HT-29 (cell line): Measurements from ENCODE around the gene PMCH. TPM values are rescaled to one million over a fixed set of nuclear protein-coding genes. Genes with fewer than 3 reads are reported as not detected.
"Not testable (repeated sequence)": the region's sequence is repeated elsewhere in the genome, so short reads cannot be mapped to it uniquely, and the experiment has no call there.

Experiments used
- DNase-seq: peaks from one replicate; pipeline ENCODE4 v3.0.0-alpha.2; 2015; ENCODE audit warnings: low spot score
- total RNA-seq: library from RNA; depleted of rRNA; stranded (reverse); fragments of >200 nt; shearing (Covaris generic); gene quantifications from 2 replicates; pipeline ENCODE4 v1.2.3, GENCODE V29; 2014; rRNA removed

The PMCH gene, protein sequence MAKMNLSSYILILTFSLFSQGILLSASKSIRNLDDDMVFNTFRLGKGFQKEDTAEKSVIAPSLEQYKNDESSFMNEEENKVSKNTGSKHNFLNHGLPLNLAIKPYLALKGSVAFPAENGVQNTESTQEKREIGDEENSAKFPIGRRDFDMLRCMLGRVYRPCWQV
- not detected in 2 replicates for total RNA-seq

DNA sequence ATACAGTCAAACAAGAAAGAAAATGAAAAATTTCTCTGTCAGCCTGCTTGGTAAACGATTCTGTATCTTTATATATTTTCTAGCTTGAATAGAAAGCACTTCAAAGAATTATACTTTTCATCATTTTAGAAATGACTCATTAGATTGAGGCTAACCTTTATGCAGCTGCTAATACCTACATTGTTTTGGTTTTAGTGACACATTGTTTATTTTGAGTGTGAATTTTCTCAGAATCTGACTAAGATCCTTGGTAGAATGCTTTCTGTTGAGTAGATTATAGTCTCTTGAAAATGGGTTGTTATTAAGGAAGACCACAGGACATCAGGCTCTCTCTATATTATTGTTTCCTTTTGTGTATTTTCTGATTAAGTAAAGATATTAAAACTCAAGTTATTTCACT is at the start of gene PMCH:
TSS of gene PMCH (minus strand) at position 45 of the 400 bp plus-strand sequence. CDS start 63 bp downstream, outside the sequence.
- no peak for DNase-seq

DNA sequence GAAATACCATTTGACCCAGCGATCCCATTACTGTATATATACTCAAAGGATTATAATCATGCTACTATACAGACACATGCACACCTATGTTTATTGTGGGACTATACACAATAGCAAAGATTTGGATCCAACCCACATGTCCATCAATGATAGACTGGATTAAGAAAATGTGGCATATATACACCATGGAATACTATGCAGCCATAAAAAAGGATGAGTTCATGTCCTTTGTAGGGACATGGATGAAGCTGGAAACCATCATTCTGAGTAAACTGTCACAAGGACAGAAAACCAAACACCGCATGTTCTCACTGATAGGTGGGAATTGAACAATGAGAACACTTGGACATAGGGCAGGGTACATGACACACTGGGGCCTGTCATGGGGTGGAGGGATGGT is 43.2 kb upstream of the PMCH start:
- DNase-seq = not testable (repeated sequence)

DNA sequence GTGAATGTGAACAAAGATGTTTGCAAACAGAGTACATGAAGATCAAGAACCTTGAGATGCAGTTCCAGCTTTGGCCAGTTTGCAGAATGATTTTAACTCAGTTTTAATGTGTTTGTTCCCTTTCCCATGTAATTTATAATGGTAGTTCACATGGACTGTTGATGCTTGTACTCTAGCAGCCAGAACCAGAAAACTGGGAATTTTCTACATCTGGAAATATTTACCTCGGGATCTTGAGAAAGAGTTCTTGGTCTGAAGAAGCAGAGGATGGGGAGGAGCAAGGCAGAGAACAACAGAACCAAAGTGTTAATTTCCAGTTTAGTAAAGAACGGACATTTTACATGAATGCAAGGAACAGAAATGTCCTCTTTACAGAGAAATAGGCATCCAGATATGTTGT is 37.0 kb upstream of the PMCH start:
- no peak for DNase-seq

DNA sequence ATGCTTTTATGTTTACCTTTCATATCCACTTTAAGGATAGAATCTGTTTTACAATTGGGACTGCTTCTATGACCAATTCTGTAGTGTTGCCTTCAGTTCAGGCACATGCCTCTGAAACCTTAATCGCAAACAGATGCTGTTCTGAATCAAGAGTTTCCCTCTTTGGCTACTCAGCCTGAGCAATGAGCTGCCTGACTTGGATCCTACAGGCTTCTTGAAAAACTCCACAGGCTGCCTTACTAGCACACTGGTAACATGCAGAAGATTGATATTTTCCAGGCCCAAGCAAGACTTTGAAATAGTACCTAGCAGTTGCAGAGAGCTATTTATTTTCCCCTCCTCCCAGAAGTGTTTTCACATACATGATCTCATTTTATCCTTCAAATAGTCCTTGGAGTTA is 34.8 kb upstream of the PMCH start:
- DNase-seq = no peak

DNA sequence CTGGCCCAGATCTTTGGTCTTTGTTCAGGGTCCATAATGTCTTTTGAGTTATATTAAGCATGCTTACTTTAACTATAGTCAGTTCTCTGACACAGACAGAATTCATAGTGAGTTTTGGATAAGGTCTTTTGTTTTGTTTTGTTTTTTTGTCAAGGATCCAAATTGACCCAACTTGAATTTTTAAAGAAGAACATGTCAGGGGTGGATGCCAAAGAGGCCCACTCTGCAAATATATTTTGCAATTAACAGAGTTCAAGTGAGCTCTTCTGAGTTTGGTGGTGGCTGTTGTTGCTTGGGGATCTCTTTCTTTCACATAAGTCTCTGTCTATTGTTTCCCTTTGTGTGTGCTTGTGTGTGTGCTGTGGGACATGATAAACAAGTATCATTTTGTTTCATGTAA is 34.4 kb upstream of the PMCH start:
- DNase-seq = no peak

DNA sequence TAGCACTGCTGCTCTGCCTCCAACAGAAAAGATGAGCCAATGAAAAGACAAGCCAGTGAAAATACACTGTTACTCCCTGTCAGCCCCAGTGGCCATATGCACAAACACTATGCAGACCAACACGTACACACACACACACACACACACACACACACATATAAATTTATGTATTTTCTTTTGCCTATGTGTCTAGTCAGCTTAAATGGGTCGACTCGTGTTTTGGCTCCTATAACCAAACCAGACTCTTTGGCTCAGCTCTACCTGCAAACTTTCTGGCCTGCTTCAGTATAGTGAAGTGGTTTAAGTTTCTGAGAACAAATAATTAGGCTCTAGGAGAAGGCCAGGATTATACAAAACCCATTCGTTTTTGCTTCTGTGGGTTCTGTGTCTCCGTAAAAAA is 30.3 kb upstream of the PMCH start:
- no peak for DNase-seq

DNA sequence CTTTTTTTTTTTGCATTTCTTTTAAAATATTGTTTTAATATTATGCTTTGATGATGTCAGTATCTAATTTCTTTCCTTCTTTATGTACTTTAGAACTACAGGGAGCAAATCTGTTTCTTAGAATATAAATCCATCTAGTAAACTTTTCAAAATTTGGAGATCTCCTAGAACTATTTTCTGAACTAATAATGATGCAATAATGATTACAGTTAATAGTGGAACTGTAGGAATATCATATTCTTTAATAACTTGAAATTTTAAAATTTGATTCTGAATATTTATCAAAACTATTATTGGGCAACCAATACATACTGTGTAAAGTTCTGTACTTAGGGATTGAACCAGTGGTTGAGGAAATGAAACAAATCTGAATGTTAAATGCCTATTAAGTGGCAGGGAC is 23.1 kb upstream of the PMCH start:
- no peak for DNase-seq

DNA sequence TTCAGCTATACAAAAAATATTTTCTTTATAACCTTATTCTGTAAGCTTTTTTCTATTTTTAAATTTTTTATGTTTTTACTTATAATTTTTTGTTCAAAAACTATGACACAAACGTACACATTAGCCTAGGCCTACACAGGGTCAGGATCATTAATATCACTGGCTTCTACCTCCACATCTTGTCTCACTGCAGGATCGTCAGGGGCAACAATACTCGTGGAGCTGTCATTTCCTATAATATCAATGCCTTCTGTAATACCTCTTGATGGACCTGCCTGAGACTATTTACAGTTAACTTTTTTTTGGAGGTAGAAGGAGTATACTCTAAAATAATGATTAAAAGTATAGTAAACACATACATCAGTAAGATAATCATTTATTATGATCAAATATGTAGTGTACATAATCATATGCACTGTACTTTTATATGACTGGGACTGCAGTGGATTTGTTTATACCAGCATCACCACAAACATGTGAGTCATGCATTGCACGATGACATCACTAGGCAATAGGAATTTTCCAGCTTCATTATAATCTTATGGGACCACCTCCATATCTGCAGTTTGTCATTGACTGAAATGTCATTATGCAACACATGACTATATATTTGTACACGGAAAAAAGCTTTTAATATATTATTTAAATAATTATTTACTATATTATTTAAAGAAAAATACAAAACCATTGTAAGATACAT is 18.5 kb upstream of the PMCH start:
- DNase-seq = no peak

DNA sequence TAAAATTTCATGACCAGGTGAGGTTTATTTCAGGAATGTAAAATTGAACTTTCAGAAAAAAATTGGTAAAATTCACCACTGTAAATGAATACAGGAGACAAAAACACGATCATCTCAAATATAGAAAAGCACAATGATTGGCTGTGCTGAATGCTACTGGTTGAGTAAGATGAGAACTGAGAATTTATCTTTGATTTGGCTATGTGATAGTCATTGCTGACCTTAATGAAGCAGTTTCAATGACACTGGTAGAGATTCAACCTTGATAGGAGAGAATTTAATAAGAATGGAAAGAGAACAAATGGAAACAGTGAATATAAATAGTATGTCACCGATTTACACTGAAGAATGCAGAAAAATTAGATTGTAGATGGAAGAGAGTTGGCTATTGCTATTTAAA is 6.4 kb upstream of the PMCH start:
- DNase-seq = no peak

DNA sequence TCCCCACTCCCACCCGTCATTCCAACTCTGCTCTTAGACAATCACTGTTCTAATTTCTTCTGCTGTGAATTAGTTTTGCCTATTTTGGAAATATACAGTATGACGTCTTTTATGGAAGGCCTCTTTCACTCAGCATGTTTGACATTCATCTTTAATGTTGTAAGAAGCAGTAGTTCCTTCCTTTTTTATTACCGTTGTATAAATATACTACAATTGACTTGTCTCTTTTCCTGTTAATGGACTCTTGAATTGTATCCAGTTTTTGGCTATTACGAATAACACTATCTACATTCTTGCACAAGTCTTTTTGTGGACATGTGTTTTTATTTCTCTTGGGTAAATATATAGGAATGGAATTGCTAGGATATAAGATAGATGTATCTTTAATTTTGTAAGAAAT is 4.9 kb upstream of the PMCH start:
- DNase-seq = no peak

DNA sequence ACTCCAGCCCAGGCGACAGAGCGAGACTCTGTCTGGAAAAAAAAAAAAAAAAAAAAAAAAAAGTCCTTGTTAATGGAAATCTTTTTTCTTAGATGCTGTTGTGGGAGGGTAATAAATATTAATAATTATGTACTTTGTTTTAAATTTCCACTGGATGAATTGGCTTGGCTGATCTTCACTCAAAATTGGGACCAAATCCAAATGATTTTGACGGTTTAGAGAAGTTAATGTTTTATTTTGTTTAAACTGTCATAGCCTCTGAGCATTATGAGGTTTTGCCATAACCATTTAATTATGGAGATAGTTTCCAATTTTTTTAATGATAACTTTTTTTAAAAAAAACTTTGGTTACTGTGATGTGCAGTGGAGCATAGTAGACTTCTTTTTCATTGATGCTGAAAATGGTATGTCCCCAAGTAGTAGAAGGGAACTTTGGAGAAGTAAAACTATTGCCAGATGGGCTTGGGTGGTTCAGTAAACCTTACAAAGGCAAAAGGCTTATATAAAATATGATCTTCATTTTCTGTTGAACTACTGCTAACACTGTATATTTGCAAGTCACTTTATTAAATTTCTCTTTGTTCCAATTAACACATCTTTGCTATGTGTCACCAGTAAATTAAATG is 3.9 kb upstream of the PMCH start:
- DNase-seq = no peak

DNA sequence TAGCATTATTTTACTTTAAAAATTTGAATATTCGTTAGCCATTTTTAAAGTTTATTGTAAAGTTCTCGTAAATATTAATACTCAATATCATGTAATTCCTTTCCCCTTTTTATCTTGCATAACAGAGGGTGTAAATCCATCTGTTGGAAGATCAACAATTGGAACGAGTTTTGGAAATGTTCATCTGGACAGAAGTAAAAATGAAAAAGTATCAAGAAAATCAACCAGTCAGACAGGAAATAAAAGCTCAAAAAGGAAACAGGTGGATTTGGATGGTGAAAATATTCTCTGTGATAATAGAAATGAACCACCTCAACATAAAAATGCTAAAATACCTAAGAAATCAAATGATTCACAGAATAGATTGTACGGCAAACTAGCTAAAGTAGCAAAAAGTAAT is 1.8 kb downstream of the PMCH start:
- DNase-seq = no peak

DNA sequence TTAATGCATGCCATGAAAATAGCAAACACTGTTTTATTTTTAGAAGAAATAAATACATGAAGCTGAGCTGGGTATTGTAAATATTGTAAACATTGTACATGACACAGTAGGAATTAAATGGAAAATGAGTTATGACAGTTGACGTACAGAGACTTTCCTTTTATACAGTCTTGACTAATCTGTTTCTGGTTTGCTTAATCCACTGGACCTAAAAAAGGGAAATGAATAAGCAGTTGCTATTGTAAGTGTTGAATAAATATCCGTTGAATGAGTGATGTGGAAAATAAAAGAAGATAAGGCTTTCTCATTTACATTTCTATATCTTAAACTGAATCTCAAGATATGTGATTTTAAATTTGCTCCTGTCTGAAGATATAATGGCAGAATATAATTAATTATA is 15.0 kb downstream of the PMCH start:
- DNase-seq = no peak

DNA sequence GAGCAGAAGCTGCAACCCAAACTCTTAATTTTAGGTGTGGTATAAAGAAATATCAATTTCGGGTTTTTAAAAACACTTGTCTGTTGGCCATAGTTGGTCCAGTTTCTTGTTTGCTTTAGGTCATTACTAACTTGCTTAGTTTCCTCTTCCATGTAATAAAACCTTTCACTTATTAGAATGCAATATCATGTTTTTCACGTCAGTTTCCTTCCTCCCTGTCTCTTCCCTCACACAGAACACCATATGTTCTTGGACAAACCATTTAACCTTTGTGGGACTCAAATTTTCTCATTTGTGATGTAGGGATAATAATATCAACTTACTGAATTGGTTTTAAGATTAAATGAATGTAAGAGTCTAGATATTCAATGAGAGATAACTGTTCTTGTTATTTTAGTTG is 22.9 kb downstream of the PMCH start:
- DNase-seq = no peak

DNA sequence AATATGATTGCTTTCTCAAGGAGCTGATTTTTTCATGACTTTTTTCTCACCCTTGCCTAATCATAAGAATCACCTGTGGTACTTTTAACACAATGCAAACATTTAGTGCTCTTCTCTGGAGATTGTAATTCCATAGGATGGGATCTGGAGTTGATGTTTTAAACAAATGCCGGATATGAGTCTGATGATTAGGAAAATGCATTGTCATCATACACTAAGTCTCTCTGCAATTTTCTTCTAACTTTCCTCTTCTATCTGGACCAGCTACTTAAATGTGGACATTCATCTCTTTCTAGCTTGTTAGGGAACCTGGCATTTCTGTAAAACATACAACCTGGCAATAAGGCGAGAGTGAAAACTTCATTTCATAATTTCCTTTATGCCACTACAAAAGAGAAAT is 23.5 kb downstream of the PMCH start:
- DNase-seq = no peak

DNA sequence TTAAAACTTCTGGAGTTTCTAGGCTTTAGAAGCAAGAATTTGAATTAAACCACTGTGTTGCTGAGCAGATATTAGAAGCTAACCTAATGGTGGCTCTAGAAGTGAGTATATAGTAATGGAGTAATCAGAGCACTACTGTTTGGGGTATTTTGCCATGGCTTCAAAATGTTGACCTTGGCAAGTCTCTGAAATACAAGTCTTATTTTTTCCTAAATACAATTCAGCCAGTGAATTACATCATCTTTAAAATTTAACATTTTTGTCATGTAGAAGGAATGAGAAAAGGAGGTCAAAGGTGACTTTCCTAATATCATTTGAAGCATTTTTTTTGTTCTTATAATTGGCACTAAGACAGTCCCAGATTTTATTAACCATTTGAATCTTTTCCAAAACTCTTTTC is 25.2 kb downstream of the PMCH start:
- no peak for DNase-seq

DNA sequence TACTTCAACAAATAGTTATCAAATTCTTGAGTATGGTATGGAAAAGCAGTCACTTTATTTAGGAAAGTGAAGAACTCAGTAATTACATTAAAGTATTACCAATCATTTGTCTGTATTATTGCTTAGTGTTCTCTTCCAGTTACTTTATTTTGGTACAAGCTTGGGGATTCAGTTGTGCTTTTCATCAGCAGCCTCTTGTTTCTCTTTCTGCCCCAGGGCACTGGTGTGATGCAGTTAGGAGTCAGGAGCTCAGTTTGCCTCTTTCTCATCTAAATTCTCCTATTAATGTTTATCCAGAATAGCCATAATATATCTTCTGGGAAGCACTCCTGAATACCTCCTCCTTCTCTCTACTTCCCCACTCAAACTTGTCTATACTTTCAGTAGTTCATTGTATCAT is 25.7 kb downstream of the PMCH start:
- no peak for DNase-seq

DNA sequence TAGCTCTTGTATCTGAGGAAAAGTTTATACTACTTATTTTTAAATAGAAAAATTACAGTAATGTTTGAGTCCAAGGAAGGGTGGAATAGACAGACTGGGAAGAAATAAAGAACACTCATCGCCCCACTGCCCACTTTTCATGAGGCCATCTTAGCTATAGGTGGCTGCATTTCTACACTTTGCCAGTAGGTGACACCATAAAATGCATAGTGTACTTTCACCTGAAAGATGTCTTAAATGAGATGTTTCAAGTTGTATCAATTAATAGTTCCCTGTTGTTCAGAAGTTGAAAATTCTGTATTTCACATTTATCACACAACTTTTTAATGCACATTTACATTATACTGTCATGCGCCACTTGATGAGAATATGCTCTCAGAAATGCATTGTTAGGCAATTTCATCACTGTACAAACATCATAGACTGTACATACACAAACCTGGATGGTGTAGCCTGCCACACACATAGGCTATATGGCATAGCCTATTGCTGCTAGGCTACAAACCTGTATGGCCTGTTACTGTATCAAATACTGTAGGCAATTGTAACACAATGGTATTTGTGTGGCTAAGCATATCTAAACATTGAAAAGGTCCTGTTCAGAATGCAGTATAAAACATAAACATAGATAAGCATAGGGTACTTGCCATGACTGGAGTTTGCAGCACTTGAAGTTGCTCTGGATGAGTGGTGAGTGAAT is 27.6 kb downstream of the PMCH start:
- peak; percentile 45 for DNase-seq

DNA sequence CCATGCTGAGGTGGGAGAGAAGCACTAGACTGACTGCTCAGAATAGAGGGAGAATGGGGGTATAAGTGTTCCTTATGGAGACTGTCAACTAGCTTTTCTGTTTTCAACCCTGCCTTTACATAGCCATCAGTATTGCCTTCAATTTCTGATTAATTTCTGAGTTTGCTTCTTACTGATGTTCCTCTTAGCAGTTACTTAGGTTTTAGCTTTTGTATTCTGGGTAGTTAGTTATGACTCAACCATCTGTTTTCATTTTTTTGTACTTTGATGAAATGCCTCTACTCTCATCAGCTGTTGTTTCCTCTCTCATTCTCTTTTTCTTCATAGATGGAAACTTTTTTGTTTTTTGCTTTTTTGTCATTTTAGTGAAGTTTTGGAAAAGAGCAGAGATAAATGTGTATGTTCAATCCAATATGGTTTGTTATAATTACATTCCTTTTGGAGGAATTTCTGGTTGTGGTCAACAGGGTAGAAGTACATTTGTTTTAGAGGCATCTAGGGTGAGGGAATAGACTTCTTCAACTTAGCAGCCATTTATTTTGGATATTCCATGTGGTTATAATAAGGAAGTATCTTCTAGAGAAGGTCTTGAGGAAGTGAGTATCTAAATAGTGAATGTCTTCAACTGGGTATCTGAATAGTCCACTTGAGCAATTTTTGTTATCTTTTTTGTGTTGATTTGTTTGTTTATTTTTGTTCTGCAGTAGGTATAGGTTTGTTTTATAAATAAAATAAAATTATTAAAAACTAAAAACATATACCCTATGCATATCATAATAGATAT is 29.6 kb downstream of the PMCH start:
- DNase-seq = no peak

DNA sequence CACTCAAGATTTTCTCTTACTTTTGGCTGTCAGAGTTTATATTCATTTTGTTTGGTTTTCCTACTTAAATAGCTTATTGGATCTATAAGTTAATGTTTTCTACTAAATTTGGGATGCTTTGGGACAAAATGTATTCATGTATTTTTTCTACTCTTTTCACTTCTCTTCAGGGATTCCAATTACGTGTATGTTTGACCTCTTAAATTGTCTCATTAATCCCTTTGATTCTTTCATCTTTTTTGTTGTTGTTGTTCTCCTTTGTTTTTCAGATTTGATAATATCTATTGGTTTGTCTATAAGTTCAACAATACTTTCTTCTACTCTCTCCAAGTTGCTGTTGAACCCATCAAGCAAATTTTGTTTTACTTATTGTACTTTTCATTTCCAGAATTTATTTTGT is 34.2 kb downstream of the PMCH start:
- DNase-seq = no peak

DNA sequence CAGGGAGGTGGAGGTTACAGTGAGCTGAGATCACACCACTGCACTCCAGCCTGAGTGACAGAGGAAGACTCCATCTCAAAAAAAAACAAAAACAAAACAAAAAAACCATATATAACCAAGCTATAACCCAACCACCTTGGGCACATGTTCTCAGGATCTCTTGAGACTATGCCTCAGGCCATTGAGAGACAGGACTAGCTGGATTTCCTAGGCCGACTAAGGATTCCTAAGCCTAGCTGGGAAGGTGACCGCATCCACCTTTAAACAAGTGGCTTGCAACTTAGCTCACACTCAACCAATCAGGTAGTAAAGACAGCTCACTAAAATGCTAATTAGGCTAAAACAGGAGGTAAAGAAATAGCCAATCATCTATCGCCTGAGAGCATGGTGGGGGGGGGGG is 42.4 kb downstream of the PMCH start:
- not testable (repeated sequence) for DNase-seq

DNA sequence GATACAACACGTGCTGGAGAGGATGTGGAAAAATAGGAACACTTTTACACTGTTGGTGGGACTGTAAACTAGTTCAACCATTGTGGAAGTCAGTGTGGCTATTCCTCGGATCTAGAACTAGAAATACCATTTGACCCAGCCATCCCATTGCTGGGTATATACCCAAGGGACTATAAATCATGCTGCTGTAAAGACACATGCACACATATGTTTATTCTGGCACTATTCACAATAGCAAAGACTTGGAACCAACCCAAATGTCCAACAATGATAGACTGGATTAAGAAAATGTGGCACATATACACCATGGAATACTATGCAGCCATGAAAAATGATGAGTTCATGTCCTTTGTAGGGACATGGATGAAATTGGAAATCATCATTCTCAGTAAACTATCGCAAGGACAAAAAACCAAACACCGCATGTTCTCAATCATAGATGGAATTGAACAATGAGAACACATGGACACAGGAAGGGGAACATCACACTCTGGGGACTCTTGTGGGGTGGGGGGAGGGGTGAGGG is 50.5 kb downstream of the PMCH start:
- DNase-seq = not testable (repeated sequence)
